HL-60 (cell line): ENCODE measurements around the gene NR3C2.

Experiments used
- CTCF ChIP-seq: IDR thresholded peaks from one replicate; pipeline ENCODE4 v1.5.1; 2011; ENCODE audit warnings: low read length, control low read depth, inconsistent platforms; ENCODE audit not compliant: insufficient read depth
- GABPA ChIP-seq: IDR thresholded peaks from 2 replicates; pipeline ENCODE4 v1.6.1; 2012; ENCODE audit warnings: low read depth
- POLR2AphosphoS5 ChIP-seq: IDR thresholded peaks from 2 replicates; pipeline ENCODE4 v1.6.1; 2012; ENCODE audit warnings: low read depth
- TF ChIP-seq, protein P1 (sequence below): IDR thresholded peaks from 2 replicates; pipeline ENCODE4 v1.6.1; 2012; ENCODE audit warnings: low read depth; ENCODE audit not compliant: insufficient replicate concordance

- TF ChIP-seq CTCF = no peak
- no peak for TF ChIP-seq GABPA
- no peak for TF ChIP-seq POLR2AphosphoS5
- TF ChIP-seq, protein P1, sequence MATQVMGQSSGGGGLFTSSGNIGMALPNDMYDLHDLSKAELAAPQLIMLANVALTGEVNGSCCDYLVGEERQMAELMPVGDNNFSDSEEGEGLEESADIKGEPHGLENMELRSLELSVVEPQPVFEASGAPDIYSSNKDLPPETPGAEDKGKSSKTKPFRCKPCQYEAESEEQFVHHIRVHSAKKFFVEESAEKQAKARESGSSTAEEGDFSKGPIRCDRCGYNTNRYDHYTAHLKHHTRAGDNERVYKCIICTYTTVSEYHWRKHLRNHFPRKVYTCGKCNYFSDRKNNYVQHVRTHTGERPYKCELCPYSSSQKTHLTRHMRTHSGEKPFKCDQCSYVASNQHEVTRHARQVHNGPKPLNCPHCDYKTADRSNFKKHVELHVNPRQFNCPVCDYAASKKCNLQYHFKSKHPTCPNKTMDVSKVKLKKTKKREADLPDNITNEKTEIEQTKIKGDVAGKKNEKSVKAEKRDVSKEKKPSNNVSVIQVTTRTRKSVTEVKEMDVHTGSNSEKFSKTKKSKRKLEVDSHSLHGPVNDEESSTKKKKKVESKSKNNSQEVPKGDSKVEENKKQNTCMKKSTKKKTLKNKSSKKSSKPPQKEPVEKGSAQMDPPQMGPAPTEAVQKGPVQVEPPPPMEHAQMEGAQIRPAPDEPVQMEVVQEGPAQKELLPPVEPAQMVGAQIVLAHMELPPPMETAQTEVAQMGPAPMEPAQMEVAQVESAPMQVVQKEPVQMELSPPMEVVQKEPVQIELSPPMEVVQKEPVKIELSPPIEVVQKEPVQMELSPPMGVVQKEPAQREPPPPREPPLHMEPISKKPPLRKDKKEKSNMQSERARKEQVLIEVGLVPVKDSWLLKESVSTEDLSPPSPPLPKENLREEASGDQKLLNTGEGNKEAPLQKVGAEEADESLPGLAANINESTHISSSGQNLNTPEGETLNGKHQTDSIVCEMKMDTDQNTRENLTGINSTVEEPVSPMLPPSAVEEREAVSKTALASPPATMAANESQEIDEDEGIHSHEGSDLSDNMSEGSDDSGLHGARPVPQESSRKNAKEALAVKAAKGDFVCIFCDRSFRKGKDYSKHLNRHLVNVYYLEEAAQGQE = no peak
Observed at GRCh38 chr4:148118633-148119032, 323.6 kb downstream of the NR3C2 start.
